Hematopoietic multipotent progenitor cell treated with erythropoietin and hydrocortisone succinate and interleukin-3 and kit ligand, for 17 days (in vitro differentiated cells): ENCODE data around the gene MAP2K6.
A peak's percentile ranks its signal among the peaks of the same experiment; 100 is the strongest.

ENCODE experiments used
- DNase-seq: peaks from one replicate; pipeline ENCODE4 v3.0.0-alpha.2; 2015; ENCODE audit warnings: low spot score

Gene MAP2K6

DNA sequence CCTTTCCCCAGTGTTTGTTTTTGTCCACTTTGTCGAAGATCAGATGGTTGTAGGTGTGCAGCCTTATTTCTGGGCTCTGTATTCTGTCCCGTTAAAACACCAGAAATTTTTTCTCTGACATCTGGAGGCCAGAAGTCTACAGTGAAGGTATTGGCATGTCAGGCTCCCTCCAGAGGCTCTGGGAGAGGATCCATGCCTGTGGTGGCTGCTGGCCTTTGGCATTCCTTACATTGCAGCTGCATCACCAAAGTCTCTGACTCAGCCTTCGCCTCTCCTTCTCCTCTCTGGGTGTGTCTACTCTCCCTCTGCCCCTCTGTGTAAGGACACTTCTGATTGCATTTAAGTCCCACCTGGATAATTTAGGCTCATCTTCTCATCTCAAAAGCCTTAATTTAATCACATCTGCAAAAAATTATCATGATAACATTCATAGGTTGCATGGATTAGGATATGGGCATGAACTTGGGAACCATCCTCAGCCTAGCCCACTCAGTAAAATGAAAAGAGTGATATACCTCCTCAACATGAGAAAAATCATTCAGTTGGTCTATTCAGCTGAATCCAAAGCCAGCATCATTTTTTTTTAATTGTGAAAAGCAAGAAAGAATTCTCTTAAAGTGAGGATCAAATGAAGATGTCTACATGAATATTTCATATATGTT is 78.0 kb downstream of the MAP2K6 start:
- DNase-seq = no peak

DNA sequence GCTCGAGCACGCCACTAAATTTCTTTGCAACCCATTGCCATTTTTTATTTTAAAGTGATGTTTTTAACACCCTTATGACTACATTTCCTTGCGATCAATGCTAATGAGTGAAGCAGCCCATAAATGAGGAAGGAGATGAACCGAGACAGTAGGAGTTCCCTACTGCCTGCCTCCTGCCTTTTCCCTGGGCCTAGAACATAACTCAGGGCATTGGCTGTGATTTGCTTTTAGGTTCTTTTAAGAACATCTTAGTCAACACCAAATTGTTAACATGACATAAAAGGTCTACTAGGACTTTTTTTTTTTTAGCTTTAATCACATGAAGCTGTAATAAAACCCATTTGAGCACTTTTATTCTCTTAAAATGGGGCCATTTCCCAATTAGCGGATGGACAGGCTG is 81.3 kb downstream of the MAP2K6 start:
- DNase-seq = no peak

DNA sequence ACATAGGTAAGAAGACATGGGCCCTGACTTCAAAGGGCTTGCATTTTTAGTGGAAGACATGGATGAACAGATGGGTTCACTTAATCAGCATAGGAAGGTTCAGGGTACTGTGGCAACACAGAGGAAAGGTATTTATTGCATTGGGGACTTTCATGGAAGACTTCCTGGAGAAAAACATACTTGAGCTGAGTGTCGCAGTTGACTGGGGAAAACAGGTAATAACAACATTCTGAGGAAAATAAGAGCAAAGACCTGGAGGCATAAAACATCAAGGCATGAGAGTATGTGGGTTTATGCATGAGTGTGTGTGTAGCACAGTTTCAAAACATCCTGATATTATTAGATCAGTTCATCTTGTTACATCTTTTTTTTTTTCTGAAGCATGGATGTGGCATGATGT is 82.7 kb downstream of the MAP2K6 start:
- no peak for DNase-seq

GRCh38 chr17:69499318-69499717 is 84.8 kb downstream of the MAP2K6 start:
- no peak for DNase-seq

- DNase-seq = no peak
Observed at GRCh38 chr17:69500911-69501429, 86.5 kb downstream of the MAP2K6 start.

- DNase-seq = no peak
Observed at GRCh38 chr17:69501591-69502468, 87.3 kb downstream of the MAP2K6 start.

DNA sequence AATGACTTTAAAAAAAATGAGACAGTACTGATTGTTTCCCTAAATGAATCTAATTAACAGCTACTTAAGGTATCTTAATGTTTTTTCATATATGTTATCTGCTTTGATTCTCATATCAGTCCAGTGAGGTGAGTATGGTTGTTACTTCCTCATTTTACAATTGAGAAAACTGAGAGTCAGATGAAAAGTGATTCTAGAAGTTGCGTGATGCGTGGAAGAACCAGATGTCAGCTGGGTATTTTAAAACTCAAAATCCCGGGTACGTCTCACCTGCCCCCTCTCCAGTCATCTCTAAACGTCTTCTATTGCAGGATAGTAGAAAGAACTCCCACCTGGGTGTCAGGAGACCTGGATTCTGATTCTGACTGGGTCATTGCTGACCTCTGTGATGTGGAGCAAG is 89.2 kb downstream of the MAP2K6 start:
- DNase-seq = no peak

GRCh38 chr17:69505740-69506139 is 91.2 kb downstream of the MAP2K6 start:
- DNase-seq = no peak

DNA sequence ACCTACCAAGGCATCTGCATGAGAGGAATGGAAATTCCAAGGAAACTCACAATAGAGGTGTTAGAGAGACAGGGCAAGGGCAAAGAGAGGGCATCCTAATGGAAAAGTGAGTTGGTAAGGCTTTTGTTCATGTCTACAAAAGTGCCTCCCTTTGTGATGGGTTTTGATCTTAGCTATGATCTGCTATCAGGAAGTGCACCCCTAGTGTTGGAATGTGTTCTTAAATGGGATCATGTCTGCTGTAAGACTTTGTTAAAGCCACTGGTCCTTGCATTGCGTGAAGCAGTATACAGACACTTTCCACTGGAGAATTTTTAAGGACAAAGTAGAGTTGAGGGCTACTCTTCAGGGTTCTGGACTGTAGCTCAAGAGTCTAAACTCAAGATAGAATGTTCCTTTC is 92.0 kb downstream of the MAP2K6 start:
- no peak for DNase-seq

DNA sequence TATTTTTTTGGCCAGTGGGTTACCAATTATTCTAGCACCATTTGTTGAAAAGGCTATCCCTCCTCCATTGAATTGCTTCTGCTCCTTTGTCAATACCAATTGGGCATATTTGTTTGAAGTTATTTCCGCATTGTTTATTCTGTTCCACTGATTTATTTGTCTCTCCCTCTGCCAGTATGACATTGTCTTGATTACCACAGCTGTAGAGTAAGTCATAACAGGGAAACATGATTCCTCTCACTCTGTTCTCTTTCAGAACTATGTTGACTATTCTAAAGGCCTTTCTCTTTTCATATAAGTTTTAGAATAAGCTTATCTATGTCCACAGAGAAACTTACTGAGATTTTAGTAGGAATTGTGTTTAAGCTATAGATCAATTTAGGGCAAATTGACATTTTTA is 94.3 kb downstream of the MAP2K6 start:
- DNase-seq = no peak

DNA sequence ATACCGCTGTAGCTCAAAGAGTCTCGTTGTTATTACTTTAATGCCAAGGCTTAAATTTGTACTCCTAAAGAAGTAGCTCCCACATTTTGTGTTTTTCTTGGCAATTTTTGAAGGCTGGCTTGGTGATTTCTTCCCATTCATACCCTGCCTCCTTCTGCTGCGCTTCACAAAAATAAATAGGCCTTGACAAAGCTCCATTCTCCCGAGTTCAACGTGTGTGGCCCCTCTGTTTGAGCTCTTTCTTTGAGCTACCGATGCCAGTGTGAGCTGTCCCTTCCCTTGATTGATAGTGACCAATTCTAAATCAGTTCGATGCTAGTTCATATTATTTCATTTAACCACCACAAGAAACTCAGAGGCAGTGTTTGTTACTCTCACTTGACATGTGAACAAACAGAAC is 96.8 kb downstream of the MAP2K6 start:
- no peak for DNase-seq

GRCh38 chr17:69512946-69513345 is 98.4 kb downstream of the MAP2K6 start:
- no peak for DNase-seq

DNA sequence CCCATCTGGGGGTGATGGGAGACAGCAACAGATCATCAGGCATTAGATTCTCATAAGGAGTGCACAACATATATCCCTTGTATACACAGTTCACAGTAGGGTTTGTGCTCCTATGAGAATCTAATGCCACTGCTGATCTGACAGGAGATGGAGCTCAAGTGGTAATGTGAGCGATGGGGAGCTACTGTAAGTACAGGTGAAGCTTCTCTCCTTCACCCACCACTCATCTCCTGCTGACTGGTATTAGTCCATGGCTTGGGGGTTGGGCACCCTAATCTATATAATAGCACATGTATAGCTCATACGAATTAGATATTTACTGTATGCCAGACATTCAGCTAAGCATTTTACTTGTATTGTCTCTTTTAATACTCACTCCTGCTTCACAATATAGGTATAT is 101.7 kb downstream of the MAP2K6 start:
- no peak for DNase-seq

DNA sequence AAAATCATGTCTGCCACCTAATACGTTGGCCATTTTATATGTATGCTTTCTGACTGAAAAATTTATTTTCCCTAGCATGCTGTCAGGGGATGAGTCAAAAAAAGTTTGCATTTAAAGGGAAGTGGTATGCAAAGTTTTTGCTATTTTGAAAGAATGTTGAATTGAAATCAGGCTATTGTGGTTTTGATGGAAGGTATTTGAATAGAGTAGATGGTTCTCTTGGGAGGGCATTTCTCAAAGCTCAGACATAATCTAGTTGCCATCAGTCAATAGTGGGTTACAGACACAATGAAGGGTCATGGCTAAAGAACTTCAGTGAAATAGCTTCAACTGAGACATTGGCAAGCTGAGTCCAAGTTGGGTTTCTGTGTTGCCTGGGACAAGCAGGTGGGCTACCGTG is 102.4 kb downstream of the MAP2K6 start:
- no peak for DNase-seq

- DNase-seq = no peak
Observed at GRCh38 chr17:69518951-69519350, 104.5 kb downstream of the MAP2K6 start.

DNA sequence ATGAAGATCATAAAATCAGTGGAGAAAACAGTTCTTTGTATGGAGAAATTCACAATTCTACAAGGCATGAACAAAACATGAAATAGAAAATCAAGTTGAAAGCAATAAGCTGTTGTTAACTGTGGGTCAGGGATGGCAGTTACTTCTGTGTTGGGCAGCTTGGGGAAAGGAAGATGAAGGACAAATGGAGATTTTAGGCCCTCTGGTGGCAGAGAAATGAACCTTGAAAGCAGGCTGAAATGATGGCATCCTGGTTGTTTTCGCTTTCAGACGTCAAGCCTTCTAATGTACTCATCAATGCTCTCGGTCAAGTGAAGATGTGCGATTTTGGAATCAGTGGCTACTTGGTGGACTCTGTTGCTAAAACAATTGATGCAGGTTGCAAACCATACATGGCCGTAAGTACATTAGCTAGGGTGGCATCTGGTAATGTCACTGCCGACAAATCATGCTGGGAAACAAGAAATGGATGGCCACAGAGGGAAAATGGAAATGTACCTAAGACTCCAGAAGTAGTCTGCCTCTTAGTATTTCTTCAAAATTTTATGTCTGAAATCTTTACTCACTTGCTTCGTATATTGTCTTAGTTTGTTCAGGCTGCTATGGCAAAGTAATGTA is 108.9 kb downstream of the MAP2K6 start:
- no peak for DNase-seq

DNA sequence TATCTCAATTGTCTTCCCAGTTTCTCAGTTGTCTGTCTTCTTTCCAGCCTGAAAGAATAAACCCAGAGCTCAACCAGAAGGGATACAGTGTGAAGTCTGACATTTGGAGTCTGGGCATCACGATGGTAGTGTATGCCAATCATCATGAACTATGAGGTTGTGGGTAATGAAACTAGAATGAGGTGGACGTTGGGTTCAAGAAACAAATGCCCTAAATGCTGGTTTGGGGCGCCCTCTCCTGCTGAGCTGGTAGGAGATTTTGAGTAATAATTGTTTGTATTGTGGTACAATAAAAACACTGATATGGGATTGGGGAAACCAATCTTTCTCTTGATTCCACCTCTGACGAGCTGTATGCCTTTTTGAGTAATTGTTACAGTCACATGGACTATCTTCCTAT is 110.4 kb downstream of the MAP2K6 start:
- no peak for DNase-seq

DNA sequence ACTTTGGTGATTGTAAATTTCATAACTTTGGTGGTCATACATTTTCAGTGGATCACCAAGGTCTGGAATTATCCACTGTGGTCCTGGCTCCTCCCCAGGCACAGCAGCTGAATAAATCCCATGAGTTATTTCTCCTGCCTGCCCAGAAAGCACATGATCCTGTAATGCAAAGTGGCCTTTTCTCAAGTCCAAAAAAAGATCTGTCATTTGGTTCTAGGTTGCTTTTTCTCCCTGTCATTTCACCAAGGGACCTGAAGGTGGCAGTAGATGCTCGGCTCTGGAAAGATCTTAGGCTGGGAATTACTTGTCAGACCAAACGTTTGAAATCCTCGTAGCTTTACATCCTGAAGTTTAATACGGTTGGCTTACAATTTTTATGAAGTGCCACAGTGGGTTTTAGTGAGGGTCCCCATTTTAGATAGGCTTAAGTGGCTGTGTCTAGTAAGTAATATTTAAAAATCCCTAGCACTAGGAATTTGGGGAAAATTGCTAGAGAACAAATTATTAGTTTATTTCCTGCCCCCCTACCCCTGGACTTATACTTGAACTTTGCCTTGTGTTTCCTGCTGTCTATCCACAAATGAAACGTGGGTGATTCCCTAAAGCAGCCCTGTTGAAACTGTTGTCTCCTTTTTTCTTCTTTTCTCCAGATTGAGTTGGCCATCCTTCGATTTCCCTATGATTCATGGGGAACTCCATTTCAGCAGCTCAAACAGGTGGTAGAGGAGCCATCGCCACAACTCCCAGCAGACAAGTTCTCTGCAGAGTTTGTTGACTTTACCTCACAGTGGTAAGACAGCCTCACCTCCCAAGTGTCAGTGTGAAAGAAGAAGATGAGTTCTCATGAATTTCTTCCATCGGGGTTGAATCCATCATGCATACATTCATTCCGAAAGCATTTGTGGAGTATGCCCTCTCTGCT is 111.7 kb downstream of the MAP2K6 start:
- DNase-seq = peak; percentile 19

GRCh38 chr17:69528035-69528434 is 113.5 kb downstream of the MAP2K6 start:
- no peak for DNase-seq

DNA sequence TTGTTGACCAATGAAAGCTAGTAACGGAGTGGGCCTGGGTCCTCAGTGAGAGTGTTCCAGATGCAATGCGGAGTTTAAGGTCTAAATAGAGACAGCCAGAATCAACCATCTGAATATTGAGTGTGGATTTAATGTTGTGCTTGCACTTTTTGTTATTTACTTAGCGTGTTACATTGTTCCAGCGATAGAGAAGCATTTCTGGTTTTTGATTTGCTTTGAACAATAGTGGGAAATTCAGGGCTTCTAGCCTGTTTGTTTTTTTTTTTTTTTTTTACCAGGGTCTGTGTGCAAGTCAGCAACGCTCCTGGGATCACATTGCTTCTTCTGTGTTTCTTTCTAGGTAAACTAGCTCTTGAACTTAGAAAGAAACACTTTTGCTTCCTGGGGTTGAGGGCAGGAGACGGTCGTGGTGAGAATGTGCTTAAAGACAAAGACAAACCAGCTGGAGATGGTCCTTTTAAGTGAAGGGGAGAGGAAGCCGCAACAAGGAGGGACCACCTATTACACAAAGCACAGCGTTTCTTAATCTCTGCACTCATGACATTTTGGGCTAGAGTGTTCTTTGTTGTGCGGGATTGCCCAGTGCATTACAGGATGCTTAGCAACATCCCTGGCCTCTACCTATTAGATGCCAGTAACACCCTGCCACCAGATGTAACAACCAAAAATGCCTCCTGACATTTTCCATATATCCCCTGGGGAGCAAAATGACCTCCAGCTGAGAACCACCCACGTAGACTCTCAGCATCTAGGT is 119.2 kb downstream of the MAP2K6 start:
- no peak for DNase-seq

DNA sequence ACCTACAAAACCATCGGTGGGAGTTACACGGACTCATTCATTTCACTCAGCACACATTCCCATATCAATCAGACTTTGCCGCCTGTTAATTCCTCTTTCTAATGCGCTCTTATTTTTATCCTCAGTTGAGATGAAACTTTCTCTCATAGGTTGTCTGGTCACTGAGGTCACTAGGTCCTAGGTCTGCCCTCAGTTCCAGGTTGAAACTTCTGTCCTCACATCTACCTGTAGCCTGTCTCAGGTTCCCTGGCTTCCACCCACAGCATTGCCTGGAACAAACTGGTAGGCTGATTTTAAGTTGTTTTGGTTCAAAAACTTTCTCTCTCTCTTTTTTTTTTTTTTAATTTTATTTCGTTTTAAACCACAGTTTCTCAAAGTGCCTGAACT is 119.7 kb downstream of the MAP2K6 start:
- no peak for DNase-seq
